Activated T-helper 17 cell treated with anti-CD3 and anti-CD28 coated beads, Interleukin-2, amount 50 U/mL, for 72 hours (primary cell): Measurements from ENCODE around the gene GRAMD1B. TPM values are rescaled to one million over a fixed set of nuclear protein-coding genes. Genes with fewer than 3 reads are reported as not detected.

Source experiments
- ATAC-seq: fragments of 150-1000 bp; cut with Tn5 transposase; replicated peaks from 2 replicates; pipeline ENCODE4 v1.10.0; 2021; ENCODE audit warnings: mild to moderate bottlenecking, moderate library complexity
- H3K27ac Mint-ChIP-seq: one replicate; pipeline ENCODE4 v1.8.0; 2022; ENCODE audit warnings: mixed read lengths
- H3K27me3 Mint-ChIP-seq: one replicate; pipeline ENCODE4 v1.8.0; 2022; ENCODE audit warnings: mixed read lengths
- H3K36me3 Mint-ChIP-seq: one replicate; pipeline ENCODE4 v1.8.0; 2022; ENCODE audit warnings: low read depth, mild to moderate bottlenecking, mixed read lengths
- H3K4me1 Mint-ChIP-seq: one replicate; pipeline ENCODE4 v1.8.0; 2022; ENCODE audit warnings: mixed read lengths
- H3K4me3 Mint-ChIP-seq: one replicate; pipeline ENCODE4 v1.8.0; 2022; ENCODE audit warnings: mild to moderate bottlenecking, mixed read lengths
- H3K9me3 Mint-ChIP-seq: one replicate; pipeline ENCODE4 v1.8.0; 2022; ENCODE audit warnings: mixed read lengths
- total RNA-seq, 2 donors: library from RNA; stranded (reverse); gene quantifications; one replicate each; pipeline ENCODE4 v1.2.3, GENCODE V29; 2022

Gene GRAMD1B
- total RNA-seq, result 10 to 100 TPM; 41.7 to 78.3 TPM

- H3K27me3 Mint-ChIP-seq, result no peaks in the 10 kb centered on the region
- H3K36me3 Mint-ChIP-seq, result peaks cover 10% of the 10 kb centered on the region
- H3K27ac Mint-ChIP-seq, result peak within 1 kb of the TSS; percentile 71
- peak within 1 kb of the TSS; percentile 77 for H3K4me3 Mint-ChIP-seq
- peaks cover 17% of the 10 kb centered on the region for H3K4me1 Mint-ChIP-seq
- no peaks in the 10 kb centered on the region for H3K9me3 Mint-ChIP-seq
- ATAC-seq, result peak; percentile 44
Observed at GRCh38 chr11:123429913-123430720, at the start of gene GRAMD1B. Gene GRAMD1B (plus strand): TSS chr11:123430269. CDS start chr11:123430793, 524 bp downstream.

- no peak overlapping the region for H3K27ac Mint-ChIP-seq
- no peak for ATAC-seq
- H3K27me3 Mint-ChIP-seq, result peaks cover 7% of the 10 kb centered on the region
- peaks cover 16% of the 10 kb centered on the region for H3K4me1 Mint-ChIP-seq
- H3K9me3 Mint-ChIP-seq, result no peaks in the 10 kb centered on the region
- H3K36me3 Mint-ChIP-seq, result no peaks in the 10 kb centered on the region
- no peak overlapping the region for H3K4me3 Mint-ChIP-seq
Observed at GRCh38 chr11:123381149-123381548, 48.9 kb upstream of the GRAMD1B start.

GRCh38 chr11:123381817-123382554, 48.1 kb upstream of the GRAMD1B start:
- H3K9me3 Mint-ChIP-seq, result no peaks in the 10 kb centered on the region
- peaks cover 14% of the 10 kb centered on the region for H3K4me1 Mint-ChIP-seq
- H3K36me3 Mint-ChIP-seq, result no peaks in the 10 kb centered on the region
- H3K27me3 Mint-ChIP-seq, result peaks cover 4% of the 10 kb centered on the region
- peak; percentile 93 for ATAC-seq
- no peak overlapping the region for H3K27ac Mint-ChIP-seq
- H3K4me3 Mint-ChIP-seq, result no peak overlapping the region

- ATAC-seq, result no peak
- no peak overlapping the region for H3K27ac Mint-ChIP-seq
- no peaks in the 10 kb centered on the region for H3K9me3 Mint-ChIP-seq
- peaks cover 11% of the 10 kb centered on the region for H3K4me1 Mint-ChIP-seq
- H3K36me3 Mint-ChIP-seq, result no peaks in the 10 kb centered on the region
- H3K27me3 Mint-ChIP-seq, result no peaks in the 10 kb centered on the region
- no peak overlapping the region for H3K4me3 Mint-ChIP-seq
Observed at GRCh38 chr11:123382555-123383074, 47.5 kb upstream of the GRAMD1B start.

GRCh38 chr11:123384116-123384515, 46.0 kb upstream of the GRAMD1B start:
- no peaks in the 10 kb centered on the region for H3K9me3 Mint-ChIP-seq
- H3K4me3 Mint-ChIP-seq, result no peak overlapping the region
- H3K27ac Mint-ChIP-seq, result no peak overlapping the region
- H3K27me3 Mint-ChIP-seq, result no peaks in the 10 kb centered on the region
- no peak for ATAC-seq
- H3K4me1 Mint-ChIP-seq, result peaks cover 11% of the 10 kb centered on the region
- H3K36me3 Mint-ChIP-seq, result no peaks in the 10 kb centered on the region

- H3K4me3 Mint-ChIP-seq, result no peak overlapping the region
- peaks cover 7% of the 10 kb centered on the region for H3K27me3 Mint-ChIP-seq
- ATAC-seq, result no peak
- no peaks in the 10 kb centered on the region for H3K9me3 Mint-ChIP-seq
- H3K4me1 Mint-ChIP-seq, result peaks cover 9% of the 10 kb centered on the region
- no peaks in the 10 kb centered on the region for H3K36me3 Mint-ChIP-seq
- H3K27ac Mint-ChIP-seq, result no peak overlapping the region
Observed at GRCh38 chr11:123386796-123387510, 43.1 kb upstream of the GRAMD1B start.

GRCh38 chr11:123388640-123389039, 41.4 kb upstream of the GRAMD1B start:
- Mint-ChIP-seq H3K27ac (no peak overlapping the region), H3K4me3 (no peak overlapping the region), H3K27me3 (peaks cover 8% of the 10 kb centered on the region), H3K36me3 (no peaks in the 10 kb centered on the region), H3K9me3 (no peaks in the 10 kb centered on the region), H3K4me1 (peaks cover 4% of the 10 kb centered on the region)
- ATAC-seq, result no peak

- ATAC-seq, result no peak
- Mint-ChIP-seq H3K36me3 (no peaks in the 10 kb centered on the region), H3K27me3 (peaks cover 8% of the 10 kb centered on the region), H3K4me3 (no peak overlapping the region), H3K9me3 (no peaks in the 10 kb centered on the region), H3K27ac (no peak overlapping the region), H3K4me1 (peaks cover 4% of the 10 kb centered on the region)
Observed at GRCh38 chr11:123390146-123390545, 39.9 kb upstream of the GRAMD1B start.

GRCh38 chr11:123391646-123392348, 38.3 kb upstream of the GRAMD1B start:
- Mint-ChIP-seq H3K27ac (no peak overlapping the region), H3K27me3 (peaks cover 8% of the 10 kb centered on the region), H3K4me3 (no peak overlapping the region), H3K4me1 (peaks cover 4% of the 10 kb centered on the region), H3K36me3 (no peaks in the 10 kb centered on the region), H3K9me3 (no peaks in the 10 kb centered on the region)
- peak; percentile 58 for ATAC-seq

- ATAC-seq, result peak; percentile 51
- Mint-ChIP-seq H3K27ac (no peak overlapping the region), H3K36me3 (no peaks in the 10 kb centered on the region), H3K4me3 (no peak overlapping the region), H3K9me3 (no peaks in the 10 kb centered on the region), H3K27me3 (peaks cover 8% of the 10 kb centered on the region), H3K4me1 (peaks cover 4% of the 10 kb centered on the region)
Observed at GRCh38 chr11:123392431-123392830, 37.6 kb upstream of the GRAMD1B start.

- H3K27me3 Mint-ChIP-seq, result peaks cover 8% of the 10 kb centered on the region
- no peak for ATAC-seq
- no peak overlapping the region for H3K27ac Mint-ChIP-seq
- no peak overlapping the region for H3K4me3 Mint-ChIP-seq
- peaks cover 4% of the 10 kb centered on the region for H3K4me1 Mint-ChIP-seq
- H3K9me3 Mint-ChIP-seq, result no peaks in the 10 kb centered on the region
- no peaks in the 10 kb centered on the region for H3K36me3 Mint-ChIP-seq
Observed at GRCh38 chr11:123392844-123393243, 37.2 kb upstream of the GRAMD1B start.

GRCh38 chr11:123393312-123393927, 36.6 kb upstream of the GRAMD1B start:
- Mint-ChIP-seq H3K36me3 (no peaks in the 10 kb centered on the region), H3K27me3 (peaks cover 8% of the 10 kb centered on the region), H3K4me1 (peaks cover 4% of the 10 kb centered on the region), H3K27ac (no peak overlapping the region), H3K4me3 (no peak overlapping the region), H3K9me3 (no peaks in the 10 kb centered on the region)
- no peak for ATAC-seq

GRCh38 chr11:123404676-123405075, 25.4 kb upstream of the GRAMD1B start:
- Mint-ChIP-seq H3K36me3 (no peaks in the 10 kb centered on the region), H3K4me1 (peaks cover 10% of the 10 kb centered on the region), H3K27me3 (peaks cover 4% of the 10 kb centered on the region), H3K9me3 (no peaks in the 10 kb centered on the region), H3K4me3 (no peak overlapping the region), H3K27ac (no peak overlapping the region)
- ATAC-seq, result no peak
